ENCODE measurements around the gene TRABD2A.
A peak's percentile ranks its signal among the peaks of the same experiment; 100 is the strongest.
"Not testable (repeated sequence)": the region's sequence is repeated elsewhere in the genome, so short reads cannot be mapped to it uniquely, and the experiment has no call there.

TRABD2A gene

GRCh38 chr2:84880645-84881521, at the start of gene TRABD2A:
TSS of gene TRABD2A (minus strand) at chr2:84881084. CDS start at chr2:84881039, 45 bp downstream.
- DNase-seq (ENCODE audit: low spot score) = no peak

GRCh38 chr2:84927275-84927627, 46.4 kb upstream of the TRABD2A start:
- DNase-seq (ENCODE audit: low spot score) = no peak

- peak; percentile 76 for DNase-seq (ENCODE audit: low spot score)
Measured at GRCh38 chr2:84925724-84926376, 45.0 kb upstream of the TRABD2A start.

GRCh38 chr2:84925336-84925723, 44.4 kb upstream of the TRABD2A start:
- no peak for DNase-seq (ENCODE audit: low spot score)

- DNase-seq (ENCODE audit: low spot score) = no peak
Measured at GRCh38 chr2:84924173-84925106, 43.6 kb upstream of the TRABD2A start.

GRCh38 chr2:84923009-84923408, 42.1 kb upstream of the TRABD2A start:
- DNase-seq (ENCODE audit: low spot score) = no peak

GRCh38 chr2:84919885-84920580, 39.1 kb upstream of the TRABD2A start:
- peak; percentile 86 for DNase-seq (ENCODE audit: low spot score)

GRCh38 chr2:84918430-84918829, 37.5 kb upstream of the TRABD2A start:
- no peak for DNase-seq (ENCODE audit: low spot score)

GRCh38 chr2:84917821-84918220, 36.9 kb upstream of the TRABD2A start:
- DNase-seq (ENCODE audit: low spot score) = not testable (repeated sequence)

- DNase-seq (ENCODE audit: low spot score) = not testable (repeated sequence)
Measured at GRCh38 chr2:84915675-84916074, 34.8 kb upstream of the TRABD2A start.

- no peak for DNase-seq (ENCODE audit: low spot score)
Measured at GRCh38 chr2:84914334-84914733, 33.5 kb upstream of the TRABD2A start.

GRCh38 chr2:84912984-84913383, 32.1 kb upstream of the TRABD2A start:
- no peak for DNase-seq (ENCODE audit: low spot score)

- DNase-seq (ENCODE audit: low spot score) = no peak
Measured at GRCh38 chr2:84911135-84911678, 30.3 kb upstream of the TRABD2A start.

GRCh38 chr2:84908948-84909713, 28.2 kb upstream of the TRABD2A start:
- no peak for DNase-seq (ENCODE audit: low spot score)

- peak; percentile 84 for DNase-seq (ENCODE audit: low spot score)
Measured at GRCh38 chr2:84906900-84907714, 26.2 kb upstream of the TRABD2A start.

- no peak for DNase-seq (ENCODE audit: low spot score)
Measured at GRCh38 chr2:84906108-84906899, 25.4 kb upstream of the TRABD2A start.

- peak; percentile 94 for DNase-seq (ENCODE audit: low spot score)
Measured at GRCh38 chr2:84905181-84906107, 24.6 kb upstream of the TRABD2A start, which contains the start of gene TMSB10. TSS of gene TMSB10 (plus strand) at chr2:84905656.

- peak; percentile 41 for DNase-seq (ENCODE audit: low spot score)
Measured at GRCh38 chr2:84904717-84905174, 23.9 kb upstream of the TRABD2A start.

Data from AG08395 (cell line).